HPDE6-E6E7 (cell line): ENCODE measurements around the gene ARHGAP25.

Experiments
- DNase-seq: peaks from one replicate; pipeline ENCODE4 v3.0.0; 2011; ENCODE audit warnings: missing footprints; ENCODE audit errors: extremely low spot score

ARHGAP25 gene, protein sequence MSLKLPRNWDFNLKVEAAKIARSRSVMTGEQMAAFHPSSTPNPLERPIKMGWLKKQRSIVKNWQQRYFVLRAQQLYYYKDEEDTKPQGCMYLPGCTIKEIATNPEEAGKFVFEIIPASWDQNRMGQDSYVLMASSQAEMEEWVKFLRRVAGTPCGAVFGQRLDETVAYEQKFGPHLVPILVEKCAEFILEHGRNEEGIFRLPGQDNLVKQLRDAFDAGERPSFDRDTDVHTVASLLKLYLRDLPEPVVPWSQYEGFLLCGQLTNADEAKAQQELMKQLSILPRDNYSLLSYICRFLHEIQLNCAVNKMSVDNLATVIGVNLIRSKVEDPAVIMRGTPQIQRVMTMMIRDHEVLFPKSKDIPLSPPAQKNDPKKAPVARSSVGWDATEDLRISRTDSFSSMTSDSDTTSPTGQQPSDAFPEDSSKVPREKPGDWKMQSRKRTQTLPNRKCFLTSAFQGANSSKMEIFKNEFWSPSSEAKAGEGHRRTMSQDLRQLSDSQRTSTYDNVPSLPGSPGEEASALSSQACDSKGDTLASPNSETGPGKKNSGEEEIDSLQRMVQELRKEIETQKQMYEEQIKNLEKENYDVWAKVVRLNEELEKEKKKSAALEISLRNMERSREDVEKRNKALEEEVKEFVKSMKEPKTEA

DNA sequence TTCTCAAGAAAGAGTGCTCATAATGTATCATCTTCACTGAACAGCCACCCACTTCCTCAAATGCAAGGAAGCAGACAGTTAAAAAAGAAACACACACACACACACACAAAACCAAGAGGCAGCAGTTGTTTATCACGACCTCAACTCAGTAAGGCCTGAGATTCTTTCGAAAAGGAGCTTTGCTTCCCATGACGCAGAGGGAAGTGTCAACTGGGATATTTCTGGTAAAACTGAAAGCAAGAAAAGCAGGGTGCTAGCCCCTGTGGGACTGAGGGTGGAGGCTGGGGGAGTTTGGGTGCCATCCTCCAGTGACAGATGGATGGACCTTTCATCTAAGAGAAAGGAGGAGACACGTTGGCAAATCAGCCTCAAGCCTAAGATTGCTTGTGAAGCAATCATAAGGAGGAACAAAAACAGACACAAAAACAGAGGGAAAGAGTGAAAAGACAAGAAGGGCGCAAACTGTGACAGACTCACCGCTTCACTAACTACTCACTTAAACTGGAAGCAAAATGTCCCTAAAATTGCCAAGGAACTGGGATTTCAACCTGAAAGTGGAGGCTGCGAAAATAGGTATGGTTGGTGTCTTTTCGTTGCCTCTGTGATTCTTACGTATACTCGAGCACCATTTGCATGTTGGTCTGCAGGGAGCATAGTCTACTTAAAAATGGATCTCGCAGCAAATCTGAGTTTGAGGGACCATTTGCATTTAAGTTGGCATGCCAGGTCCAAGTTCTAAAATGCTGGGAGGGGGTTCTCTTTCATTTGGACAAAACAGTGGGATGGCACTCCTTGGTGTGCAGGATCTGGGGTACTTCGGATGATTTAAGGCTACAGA lies at the start of gene ARHGAP25:
Gene ARHGAP25, plus strand, starts transcription at position 124 of the 838 bp plus-strand sequence. Its CDS starts 389 bp downstream, at position 513.
- DNase-seq: no peak

DNA sequence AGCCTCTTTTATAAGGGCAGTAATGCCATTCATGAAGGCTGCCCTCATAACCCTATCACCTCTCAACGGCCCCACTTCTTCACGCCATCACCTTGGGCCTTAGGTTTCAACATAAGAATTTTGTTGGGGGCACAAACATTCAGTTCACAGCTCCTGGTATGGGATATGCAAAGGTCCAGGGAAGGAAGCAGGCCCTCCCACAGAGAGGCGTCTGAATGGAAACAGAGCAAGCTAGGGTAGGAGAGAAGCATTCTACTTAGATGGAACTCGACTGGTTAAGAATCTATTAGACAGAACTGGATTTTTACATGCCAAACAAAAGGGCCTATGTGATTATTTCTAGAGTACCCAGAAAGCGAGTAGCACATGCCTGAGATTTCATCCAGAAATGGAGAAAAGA lies 48.4 kb upstream of the ARHGAP25 start:
- DNase-seq: no peak

DNA sequence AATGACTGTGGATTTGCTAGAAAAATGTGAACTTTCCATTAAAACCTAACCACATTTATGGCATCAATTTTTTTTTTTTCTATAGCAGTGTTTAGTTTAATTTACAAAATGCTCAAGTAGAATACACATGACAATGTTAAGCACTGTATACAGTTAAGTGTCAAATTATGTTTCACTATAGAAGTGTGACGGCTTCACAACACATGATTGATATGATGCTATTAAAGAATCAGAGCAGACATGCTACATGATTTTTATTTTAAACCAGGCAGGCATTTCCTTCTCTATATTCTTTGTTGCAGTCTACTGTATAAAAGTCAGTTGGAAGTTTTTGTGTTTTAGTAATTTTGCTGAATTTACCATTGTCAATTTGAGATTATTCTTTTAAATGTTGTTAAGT lies 47.6 kb upstream of the ARHGAP25 start:
- DNase-seq: no peak

DNA sequence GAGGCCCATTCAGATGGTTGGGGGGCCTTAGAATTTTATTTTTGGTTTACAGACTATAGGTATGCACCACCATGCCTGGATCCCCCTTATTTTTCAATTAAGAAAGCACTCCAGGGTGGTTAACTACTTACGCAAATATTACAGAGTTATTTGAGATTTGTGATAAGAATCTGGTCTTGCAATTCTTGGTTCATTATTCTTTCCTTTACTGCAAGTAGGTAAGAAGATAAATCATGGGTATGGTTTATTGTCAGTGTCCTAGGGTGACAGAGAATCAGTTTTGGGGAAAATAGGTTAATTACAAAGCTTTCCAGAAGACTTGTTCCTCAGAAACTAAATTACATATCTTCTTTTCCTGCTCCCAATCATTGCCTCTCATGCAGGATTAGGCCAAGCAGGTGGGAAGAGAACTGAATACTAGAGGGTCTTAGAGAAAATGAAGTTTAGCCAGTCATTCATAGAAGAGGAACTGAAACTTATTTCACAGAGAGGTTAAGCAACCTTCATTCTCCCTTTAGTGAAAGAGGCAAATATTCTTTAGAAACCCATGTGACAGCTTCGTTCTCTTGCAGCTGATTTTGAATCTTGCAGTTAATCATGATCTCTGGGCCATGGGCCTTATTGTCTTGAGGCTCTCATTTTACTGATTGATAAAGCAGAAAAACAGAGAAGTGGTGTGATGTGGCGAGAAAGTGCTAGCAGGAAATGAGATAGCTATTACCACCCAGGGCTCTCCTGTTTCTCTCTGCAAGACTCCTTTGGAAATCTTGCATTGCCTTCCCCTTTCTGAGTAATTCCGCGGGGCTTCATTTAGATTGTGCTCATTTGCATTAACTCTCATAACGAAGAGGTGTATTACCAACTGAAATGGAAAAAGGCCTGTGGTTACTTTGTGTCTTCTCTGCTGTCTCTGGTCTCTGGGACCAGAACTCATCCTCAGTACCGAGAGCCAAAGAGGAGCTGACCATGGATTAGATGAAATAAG lies 44.8 kb upstream of the ARHGAP25 start:
- DNase-seq: no peak

DNA sequence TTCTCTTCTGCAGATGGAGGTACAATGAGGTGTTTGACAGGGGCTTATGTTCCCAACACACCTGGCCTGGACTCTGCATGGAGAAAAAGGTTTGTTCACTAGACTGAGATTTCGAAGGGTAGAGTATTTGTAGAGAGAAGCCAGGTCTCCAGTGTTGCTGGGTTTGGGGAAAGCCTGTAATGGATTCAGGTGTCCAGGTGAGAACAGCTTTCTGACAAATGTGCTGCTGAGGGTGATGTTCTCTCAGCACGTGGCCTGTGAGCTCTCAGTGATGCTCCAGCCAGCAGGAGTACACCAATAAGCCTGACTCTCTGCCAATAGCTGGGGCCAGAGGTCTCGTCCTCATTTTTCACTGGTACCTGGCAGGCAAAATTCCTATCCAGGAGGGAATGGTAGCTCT lies 43.8 kb upstream of the ARHGAP25 start:
- DNase-seq: no peak

DNA sequence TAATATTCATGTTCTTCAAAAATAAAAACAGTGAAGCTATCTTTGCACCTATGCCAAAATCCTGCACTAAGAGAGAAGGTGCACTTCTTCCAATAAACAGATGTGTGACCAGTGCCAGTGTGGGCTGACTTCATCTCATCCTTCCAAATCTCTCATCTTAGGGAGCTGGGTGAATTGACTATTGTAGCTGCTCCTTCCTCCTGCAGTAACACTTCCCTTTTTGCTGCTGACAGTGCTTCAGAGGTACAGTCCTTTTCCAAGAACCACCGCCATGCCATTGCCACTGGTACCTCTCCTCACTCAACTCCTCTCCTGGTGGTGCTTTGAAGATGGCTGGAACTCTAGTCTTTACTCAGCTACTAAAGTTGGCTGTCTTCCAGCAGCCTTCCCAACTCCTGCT lies 42.1 kb upstream of the ARHGAP25 start:
- no peak for DNase-seq

DNA sequence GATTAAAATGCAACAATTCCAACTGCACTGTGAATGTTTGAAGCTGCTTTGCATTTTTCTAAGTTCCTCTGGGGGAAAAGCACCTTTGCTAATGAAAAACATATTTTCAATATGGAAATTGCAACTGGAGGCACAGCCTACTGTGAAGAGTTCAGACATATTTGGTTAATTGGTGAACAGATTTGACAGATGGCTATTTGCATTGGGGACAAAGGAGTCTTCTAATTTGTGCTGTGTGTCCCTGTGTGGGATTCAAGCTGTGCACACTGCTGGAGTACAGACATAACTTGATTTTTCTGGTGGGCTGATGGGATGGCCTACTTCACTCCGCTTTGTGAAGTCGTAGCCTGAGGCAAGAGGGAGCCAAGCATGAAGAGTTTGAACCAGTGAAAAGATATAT lies 40.7 kb upstream of the ARHGAP25 start:
- no peak for DNase-seq

DNA sequence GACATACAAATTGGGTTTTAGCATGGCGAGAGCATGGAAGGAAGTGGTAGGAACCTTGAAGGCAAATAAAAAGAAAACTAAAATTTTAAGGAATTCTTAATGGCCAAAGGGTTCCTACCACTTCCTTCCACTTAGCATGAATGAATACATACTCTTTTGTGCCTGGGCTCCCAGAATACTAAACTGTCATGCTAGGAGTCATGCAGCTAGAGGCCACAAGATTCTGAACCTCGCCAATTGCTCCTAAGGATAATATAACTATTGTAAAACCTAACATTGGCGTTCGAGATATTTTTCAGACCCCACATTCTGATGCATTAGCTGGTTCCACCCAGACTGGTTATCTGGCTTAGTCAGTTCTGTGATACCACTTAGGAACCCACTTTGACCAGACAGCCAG lies 38.6 kb upstream of the ARHGAP25 start:
- DNase-seq: no peak

DNA sequence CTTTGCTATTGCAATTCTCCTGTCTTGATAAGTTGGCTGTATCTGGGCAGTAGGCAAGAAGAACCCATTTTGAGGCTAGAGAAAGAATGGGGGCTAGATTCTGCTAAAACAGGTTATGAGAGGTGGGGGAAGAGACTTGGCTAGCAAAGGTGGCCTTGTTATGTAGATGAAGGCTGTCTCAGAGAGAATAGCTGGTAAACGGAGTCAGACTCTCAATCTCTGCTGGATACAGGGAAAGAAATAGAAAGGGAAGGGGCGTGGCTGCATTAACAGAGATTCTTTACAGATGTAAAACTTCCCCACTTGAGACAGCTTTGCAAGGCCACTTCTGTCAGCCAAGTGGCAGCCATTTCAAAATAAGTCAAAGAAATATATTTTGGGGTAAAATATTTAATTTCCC lies 38.1 kb upstream of the ARHGAP25 start:
- no peak for DNase-seq

DNA sequence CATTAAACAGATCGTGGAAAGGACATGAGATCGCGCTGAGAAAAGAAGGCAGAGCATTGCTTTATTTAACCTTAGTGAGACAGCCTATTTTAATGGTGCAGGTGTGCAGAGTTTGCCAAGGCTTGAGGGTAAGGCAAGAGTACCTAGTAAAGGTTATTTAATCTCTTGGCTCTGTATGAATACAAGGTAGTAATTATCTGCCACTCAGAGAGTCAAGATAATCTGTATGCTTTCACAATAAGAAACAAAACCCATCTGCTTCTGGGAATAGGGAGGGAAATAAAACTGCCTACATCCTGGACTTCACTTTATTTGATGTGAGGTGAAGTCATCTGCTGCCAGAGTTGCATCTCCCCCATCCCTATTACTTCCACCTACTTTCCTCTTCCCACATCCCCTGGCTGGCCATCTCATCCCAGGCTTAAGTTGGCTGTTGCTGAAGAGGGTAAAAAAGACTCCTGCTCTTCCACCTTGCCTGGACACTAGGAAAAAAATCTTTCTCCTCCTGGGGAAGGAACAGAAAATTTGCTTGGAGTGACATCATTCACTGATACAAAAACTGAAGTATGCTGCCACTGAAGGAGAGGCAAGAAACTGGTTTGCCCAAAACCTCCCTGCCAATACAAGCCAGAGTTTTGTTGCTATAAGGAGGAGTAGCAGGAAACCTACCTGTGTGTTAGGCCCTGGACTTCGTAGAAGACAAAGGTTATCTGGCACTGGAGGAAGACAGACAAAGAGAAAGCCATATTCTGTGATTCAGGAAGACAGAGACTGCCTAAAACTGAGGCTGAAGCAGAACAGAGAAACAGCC lies 35.8 kb upstream of the ARHGAP25 start:
- DNase-seq: no peak

DNA sequence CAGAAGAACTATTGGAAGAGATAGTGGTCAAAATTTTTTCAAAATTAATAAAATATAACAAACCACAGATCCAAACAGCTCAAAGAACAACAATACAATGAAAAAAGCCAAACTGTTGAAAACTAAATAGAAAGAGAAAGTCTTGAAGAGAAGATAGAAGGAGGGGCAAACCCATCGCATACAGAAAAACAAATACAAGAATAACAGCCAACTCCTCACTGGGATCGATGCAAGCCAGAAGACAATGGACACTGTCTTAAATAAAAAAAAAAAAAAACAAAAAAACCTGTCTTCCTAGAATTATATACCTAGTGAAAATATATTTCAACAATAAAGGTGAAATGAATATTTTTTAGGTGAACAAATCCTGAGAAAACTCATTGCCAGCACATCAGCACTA lies 34.1 kb upstream of the ARHGAP25 start:
- DNase-seq: no peak

DNA sequence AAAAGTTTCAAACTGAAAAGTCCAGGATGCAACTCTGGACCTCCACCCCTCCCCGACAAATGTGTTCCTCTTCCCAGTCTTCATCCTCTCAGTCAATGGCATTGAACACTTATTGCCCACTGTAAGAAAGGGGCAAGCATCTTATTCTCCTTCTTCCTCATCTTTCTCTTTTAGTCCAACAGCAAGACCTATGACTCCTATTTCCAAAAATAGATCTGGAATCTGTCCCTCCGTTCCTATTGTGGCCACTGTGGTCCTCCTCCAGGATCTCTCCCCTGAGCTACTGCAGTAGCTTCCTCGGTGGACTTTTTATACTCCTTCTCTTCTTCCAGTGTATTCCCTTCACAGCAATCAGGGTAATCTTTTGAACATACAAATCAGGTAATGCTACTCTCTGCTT lies 28.0 kb upstream of the ARHGAP25 start:
- no peak for DNase-seq

DNA sequence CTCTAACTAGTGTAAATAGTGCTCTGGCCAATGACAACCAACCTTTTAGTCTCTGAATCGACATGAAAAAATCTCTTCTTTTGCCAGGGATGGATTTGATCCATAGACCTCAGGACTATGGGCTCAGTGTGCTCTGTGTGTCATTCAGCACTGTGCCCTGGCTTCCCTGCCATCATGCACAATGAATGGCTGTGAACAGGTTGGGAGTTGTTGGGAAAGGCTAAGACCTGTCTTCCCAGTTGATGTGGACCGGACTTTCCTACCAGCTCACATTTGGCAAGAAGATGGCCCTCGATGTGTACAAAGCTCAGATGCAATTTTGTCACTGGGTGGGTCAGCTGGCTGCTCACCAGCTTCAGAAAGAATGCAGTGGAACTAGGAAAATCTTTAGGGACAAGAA lies 26.0 kb upstream of the ARHGAP25 start:
- no peak for DNase-seq

DNA sequence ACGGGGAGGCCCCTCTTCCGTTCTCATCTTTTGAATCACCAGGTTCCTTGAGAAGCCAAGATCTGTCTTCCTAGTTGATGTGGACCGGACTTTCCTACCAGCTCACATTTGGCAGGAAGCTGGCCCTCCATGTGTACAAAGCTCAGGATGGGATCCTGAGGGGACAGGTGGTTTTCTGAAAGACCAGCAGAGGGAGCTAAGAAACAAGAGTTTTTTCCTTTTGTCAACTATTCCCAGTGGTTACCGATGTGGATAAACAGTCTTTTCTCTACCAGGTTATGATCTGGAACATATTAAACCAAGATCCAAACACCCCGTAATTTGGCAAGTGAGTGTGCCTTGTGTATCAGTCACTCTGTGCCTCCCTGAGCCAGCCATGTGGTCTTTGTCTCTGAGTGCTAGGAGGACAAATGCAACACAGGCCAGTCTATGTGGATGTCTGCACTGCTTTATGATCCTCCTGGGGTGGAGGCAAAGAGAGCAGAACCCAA lies 25.1 kb upstream of the ARHGAP25 start:
- DNase-seq: peak; percentile 45

DNA sequence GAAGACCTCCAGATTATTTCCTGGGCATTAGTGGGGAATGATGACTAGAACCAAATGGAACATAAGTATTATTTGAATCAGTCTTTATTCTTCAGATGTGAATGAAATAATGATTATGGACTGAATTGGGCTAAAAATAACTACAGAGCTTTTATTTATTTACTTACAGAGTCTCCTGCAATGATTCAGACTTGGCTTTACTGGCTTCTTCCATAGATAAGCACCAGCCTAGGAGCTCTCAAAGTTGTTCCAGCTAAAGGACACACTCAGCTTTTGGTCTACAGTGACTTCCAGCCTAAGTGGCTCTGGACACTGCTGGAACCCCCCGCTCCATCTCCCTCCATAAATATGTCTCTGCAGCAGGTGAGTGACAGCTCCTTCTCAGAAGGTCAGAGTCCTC lies 24.3 kb upstream of the ARHGAP25 start:
- DNase-seq: no peak

DNA sequence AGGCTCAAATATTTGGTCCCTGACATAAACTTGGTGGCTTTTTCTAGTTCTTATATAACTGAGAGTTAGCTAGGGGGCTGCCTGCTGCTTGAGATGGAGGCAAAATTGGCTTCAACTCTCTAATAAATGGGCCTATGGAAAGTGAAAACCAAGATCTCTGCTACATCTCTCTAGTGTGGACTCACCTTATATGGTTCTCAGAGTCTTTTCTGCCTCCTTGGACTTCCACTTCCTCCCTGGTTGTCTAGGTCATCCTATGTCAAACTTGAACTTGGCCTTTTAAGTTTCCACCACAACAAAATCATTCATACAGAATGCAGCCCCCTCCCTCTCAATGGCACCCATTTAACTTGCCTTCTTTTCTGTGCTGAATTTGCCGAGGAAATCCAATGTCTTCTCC lies 23.9 kb upstream of the ARHGAP25 start:
- DNase-seq: no peak

DNA sequence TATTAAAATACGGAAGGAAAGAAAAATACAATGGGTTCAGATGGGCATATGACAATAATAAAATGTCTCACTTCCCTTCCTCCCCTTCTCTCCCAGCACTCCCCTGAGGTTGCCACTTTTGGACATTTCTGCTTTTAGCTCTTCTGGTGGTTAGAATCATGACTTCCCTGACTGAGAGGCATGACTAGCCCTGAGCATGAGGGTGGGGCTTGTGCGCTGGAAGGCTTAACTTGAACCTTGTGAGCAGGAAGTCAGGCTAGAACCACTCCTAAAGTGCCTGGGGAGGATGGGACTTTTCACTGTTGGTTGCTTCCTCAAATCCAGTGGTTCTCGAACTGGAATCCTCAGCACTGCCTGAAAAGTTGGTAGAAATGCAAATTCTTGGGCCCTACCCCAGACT lies 19.7 kb upstream of the ARHGAP25 start:
- no peak for DNase-seq

DNA sequence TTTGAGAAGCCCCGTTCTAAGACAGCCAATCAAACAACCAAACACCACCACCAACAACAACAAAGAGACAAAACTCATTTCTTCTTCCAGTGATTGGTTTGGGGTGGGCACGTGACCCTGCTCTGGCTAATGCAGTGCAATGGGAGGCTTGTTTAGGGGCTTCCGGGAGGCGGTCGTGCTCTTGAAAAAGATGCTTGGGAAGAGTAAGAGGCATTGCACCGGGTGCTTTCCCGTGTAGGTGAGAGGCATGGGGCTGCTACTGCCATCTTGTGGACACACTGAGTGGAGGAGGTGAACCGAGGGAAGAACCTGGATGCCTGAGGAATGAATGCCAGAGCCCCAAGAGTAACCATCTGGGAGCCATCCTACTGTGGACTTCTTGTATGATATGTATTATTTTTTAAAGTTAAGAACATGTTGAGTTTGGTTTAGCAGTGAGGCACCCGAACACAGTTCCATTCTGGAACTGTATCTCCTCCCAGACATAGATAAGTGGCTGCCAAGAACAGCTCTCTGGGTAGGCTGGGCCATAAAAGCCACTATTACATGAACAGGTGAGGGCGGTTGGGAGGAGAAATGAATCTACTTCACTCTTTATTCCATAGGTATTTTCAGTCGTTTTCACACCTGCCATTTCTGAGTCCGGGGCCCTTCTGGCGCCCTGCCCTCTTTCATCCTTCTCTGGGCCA lies 19.1 kb upstream of the ARHGAP25 start:
- peak; percentile 69 for DNase-seq

DNA sequence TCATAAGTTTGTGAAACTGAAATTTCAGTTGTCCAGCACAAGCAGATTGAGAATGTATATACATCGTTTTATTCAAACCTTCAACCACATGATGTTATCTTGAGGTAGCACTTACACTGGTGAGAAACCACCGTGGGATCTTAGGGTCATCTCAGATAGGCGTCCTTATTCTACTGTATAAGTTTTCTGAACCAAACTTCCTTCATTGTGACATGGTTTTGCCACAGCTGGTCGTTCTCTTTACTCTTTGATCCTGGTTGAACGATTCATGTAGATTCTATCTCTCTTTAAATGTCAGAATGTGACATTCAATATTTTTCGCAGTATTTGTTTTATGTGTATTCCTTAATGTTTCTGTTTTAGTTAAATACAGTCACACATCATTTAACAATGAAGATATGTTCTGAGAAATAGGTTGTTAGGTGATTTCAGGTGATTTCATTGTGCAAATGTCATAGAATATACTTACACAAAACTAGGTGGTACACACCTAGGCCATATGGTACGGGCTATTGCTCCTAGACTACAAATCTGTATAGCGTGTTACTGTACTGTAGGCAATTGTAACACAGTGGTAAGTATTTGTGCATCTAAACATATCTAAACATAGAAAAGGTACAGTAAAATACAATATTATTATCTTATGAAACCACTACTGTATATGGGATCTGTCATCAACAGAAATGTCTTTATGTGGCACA lies 17.9 kb upstream of the ARHGAP25 start:
- no peak for DNase-seq
